ENCODE measurements around the gene PFN3.

DNA sequence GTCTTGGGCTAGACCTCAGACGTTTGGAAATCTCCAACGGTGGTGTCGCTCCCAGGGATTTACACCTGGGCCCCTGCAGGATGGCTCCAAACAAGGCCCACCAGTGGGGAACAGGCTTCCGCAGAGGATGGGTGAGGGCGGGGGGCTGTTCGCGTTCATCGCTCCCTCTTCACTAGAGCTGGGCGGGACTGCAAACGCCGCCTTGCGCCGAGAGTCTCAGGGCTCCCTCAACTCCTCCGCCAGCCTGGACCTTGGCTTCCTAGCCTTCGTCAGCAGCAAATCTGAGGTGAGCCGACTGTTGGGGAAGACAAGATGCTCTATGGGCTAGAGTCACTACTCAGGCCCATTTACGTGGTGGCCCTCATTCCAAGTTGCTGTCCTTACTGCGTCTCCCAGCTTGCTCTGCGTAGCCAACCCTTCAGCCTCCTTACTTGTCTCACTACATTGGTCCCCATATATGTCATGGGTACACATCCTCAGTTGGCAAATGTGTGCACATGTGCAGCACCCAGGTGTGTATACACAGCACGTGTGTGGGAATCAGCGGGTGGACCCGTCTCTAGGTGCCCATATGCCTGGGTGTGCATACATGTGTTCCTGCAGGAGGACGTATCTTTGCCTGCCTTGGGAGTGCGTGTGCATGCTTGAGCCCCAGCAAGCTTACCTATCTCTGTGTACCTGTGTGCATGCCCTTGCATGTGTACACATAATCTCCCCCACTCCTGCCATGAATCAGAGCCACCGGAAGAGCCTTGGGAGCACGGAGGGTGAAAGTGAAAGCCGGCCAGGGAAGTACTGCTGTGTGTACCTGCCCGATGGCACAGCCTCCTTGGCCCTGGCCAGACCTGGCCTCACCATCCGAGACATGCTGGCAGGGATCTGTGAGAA, 32.2 kb downstream of the PFN3 start:
- TF ChIP-seq, protein P1, sequence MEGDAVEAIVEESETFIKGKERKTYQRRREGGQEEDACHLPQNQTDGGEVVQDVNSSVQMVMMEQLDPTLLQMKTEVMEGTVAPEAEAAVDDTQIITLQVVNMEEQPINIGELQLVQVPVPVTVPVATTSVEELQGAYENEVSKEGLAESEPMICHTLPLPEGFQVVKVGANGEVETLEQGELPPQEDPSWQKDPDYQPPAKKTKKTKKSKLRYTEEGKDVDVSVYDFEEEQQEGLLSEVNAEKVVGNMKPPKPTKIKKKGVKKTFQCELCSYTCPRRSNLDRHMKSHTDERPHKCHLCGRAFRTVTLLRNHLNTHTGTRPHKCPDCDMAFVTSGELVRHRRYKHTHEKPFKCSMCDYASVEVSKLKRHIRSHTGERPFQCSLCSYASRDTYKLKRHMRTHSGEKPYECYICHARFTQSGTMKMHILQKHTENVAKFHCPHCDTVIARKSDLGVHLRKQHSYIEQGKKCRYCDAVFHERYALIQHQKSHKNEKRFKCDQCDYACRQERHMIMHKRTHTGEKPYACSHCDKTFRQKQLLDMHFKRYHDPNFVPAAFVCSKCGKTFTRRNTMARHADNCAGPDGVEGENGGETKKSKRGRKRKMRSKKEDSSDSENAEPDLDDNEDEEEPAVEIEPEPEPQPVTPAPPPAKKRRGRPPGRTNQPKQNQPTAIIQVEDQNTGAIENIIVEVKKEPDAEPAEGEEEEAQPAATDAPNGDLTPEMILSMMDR (conservative IDR thresholded peaks at IDR 0.05; ENCODE audit: low read length) = no peak
- TF ChIP-seq EZH2phosphoT487 (IDR thresholded peaks at IDR 0.05; ENCODE audit: borderline replicate concordance, low read depth, low read length) = no peak
